Measurements from ENCODE around the gene TIMM22.

DNA sequence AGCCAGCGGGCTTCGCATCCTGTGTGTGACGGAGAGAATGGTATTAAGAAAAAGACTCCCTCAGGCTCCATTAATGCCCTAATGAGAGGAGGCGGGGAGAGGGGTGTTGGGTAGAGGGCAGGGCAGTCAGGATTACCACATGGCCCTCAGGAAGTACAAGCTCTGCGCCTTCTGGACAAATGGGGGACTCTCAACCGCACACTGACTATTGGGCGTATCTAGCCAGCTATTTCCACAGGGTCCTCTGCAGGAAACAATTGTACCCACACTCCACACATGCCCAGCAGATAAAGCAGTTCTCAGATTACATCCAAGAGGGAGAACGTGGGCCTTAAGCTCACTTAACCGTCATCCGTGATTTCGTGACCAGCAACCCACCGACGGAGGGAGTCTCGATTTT, 32.1 kb upstream of the TIMM22 start:
- TF ChIP-seq, protein P1, sequence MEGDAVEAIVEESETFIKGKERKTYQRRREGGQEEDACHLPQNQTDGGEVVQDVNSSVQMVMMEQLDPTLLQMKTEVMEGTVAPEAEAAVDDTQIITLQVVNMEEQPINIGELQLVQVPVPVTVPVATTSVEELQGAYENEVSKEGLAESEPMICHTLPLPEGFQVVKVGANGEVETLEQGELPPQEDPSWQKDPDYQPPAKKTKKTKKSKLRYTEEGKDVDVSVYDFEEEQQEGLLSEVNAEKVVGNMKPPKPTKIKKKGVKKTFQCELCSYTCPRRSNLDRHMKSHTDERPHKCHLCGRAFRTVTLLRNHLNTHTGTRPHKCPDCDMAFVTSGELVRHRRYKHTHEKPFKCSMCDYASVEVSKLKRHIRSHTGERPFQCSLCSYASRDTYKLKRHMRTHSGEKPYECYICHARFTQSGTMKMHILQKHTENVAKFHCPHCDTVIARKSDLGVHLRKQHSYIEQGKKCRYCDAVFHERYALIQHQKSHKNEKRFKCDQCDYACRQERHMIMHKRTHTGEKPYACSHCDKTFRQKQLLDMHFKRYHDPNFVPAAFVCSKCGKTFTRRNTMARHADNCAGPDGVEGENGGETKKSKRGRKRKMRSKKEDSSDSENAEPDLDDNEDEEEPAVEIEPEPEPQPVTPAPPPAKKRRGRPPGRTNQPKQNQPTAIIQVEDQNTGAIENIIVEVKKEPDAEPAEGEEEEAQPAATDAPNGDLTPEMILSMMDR (IDR thresholded peaks at IDR 0.05 in 8 of 11, conservative IDR thresholded peaks at IDR 0.05 in 3 of 11) = no peak
- TF ChIP-seq POLR2A (IDR thresholded peaks at IDR 0.05) = no peak
